ENCODE results near the gene DRC7. TPM values are rescaled to one million over a fixed set of nuclear protein-coding genes. Genes with fewer than 3 reads are reported as not detected.

The DRC7 gene
- total and polyA plus RNA-seq, 10 of the 15 experiments (the other 5 are each of a cell fraction or from before 2014, with no cell fraction given): 0.06 to 0.49 (median 0.14) TPM; not detected in 4

- ATAC-seq (no peak), DNase-seq (ENCODE audit: low read depth, low spot score) (no peak), FAIRE-seq (no peak)
- Histone ChIP-seq H3K4me1 (ENCODE audit: control insufficient read depth, insufficient read depth, low read length) (peaks cover under 1% of the 10 kb centered on the region; the same call in 1 of the 2 replicates), H4K20me1 (ENCODE audit: control insufficient read depth, insufficient read depth) (no peaks in the 10 kb centered on the region), H2AFZ (ENCODE audit: control insufficient read depth, low read depth, low read length) (no peak overlapping the region), H3K4me2 (ENCODE audit: control insufficient read depth, insufficient read depth) (no peak overlapping the region), H3K27me3 (replicated peaks in 1 of 2; ENCODE audit: control insufficient read depth in 2 of 2, insufficient read depth in 2 of 2, low read length in 1 of 2) (no peaks in the 10 kb centered on the region), H3K27ac (ENCODE audit: control insufficient read depth, insufficient read depth) (no peak overlapping the region), H3K9ac (ENCODE audit: control insufficient read depth, insufficient read depth, low read length) (no peak overlapping the region), H3K4me3 (no peak overlapping the region), H3K9me3 (replicated peaks; ENCODE audit: control insufficient read depth, insufficient read depth, low read length) (peaks cover 4% of the 10 kb centered on the region; the same call in 2 of the 3 replicates), H3K36me3 (ENCODE audit: control insufficient read depth in 2 of 2, insufficient read depth in 2 of 2, low read length in 1 of 2) (no peaks in the 10 kb centered on the region), H3K79me2 (ENCODE audit: control insufficient read depth, insufficient read depth, low read length) (peaks cover 9% of the 10 kb centered on the region; the same call in 1 of the 2 replicates)
- intact Hi-C loops (cut with micrococcal nuclease; ENCODE audit: unreplicated experiment): no loop called here
- ChIA-PET POLR2A (interaction anchor here (1.0 kb wide), 1 partner anchor 20 kb away, joined by 4 read pairs; no protein-coding TSS in a partner anchor), CTCF (no interaction called here), RAD21 (ENCODE audit: unreplicated experiment) (no interaction called here), SMC1A (ENCODE audit: uncharacterized antibody, unreplicated experiment) (no interaction called here)
- WGBS (ENCODE audit: insufficient coverage, insufficient replicate concordance, low lambda C conversion rate, missing lambda C conversion rate): 72% methylated on average over 13 of the region's 13 CpGs
- BruUV-seq (replicated peaks): no TSS peak
- in situ Hi-C loops (cut with MboI): no loop called here
- TF ChIP-seq CHD2 (IDR thresholded peaks at IDR 0.05; ENCODE audit: borderline replicate concordance, low read depth, low read length): no peak
- TF ChIP-seq IRF5 (IDR thresholded peaks at IDR 0.05; ENCODE audit: borderline replicate concordance): no peak
- no peak for TF ChIP-seq ELK1 (IDR thresholded peaks at IDR 0.05; ENCODE audit: low read depth, low read length)
- TF ChIP-seq HDAC2 (IDR thresholded peaks at IDR 0.05): no peak
- no peak for TF ChIP-seq ATF2 (IDR thresholded peaks at IDR 0.05; ENCODE audit: low read length)
- TF ChIP-seq SPI1 (IDR thresholded peaks at IDR 0.05; ENCODE audit: borderline replicate concordance, insufficient read depth, low read depth, low read length): no peak
Measured at GRCh38 chr16:57730771-57731730, 36.4 kb downstream of the DRC7 start.
